DMS53 treated with DMSO at 0.1 percent for 48 hours (cell line): ENCODE results near the gene CEP83.
"Not testable (repeated sequence)": the region's sequence is repeated elsewhere in the genome, so short reads cannot be mapped to it uniquely, and the experiment has no call there.

ENCODE experiments used
- DNase-seq: peaks from one replicate; lab custom pipeline; 2025; ENCODE audit not compliant: unreplicated experiment; lab: John Stamatoyannopoulos, UW

CEP83 gene

GRCh38 chr12:94459728-94460615, at the start of gene CEP83:
Gene CEP83, minus strand, starts transcription at chr12:94459867. Its CDS starts 47,377 bp downstream, at chr12:94412490.
- peak; percentile 87 for DNase-seq

- no peak for DNase-seq
Measured at GRCh38 chr12:94509317-94509716, 49.6 kb upstream of the CEP83 start.

- DNase-seq = no peak
Measured at GRCh38 chr12:94507455-94507854, 47.8 kb upstream of the CEP83 start.

GRCh38 chr12:94504386-94504785, 44.7 kb upstream of the CEP83 start:
- DNase-seq = no peak

- no peak for DNase-seq
Measured at GRCh38 chr12:94503619-94504018, 44.0 kb upstream of the CEP83 start.

GRCh38 chr12:94500831-94501567, 41.3 kb upstream of the CEP83 start:
- no peak for DNase-seq

- DNase-seq = no peak
Measured at GRCh38 chr12:94498698-94499097, 39.0 kb upstream of the CEP83 start.

- no peak for DNase-seq
Measured at GRCh38 chr12:94498073-94498472, 38.4 kb upstream of the CEP83 start.

GRCh38 chr12:94495445-94496115, 35.9 kb upstream of the CEP83 start:
- DNase-seq = no peak

GRCh38 chr12:94491489-94491888, 31.8 kb upstream of the CEP83 start:
- no peak for DNase-seq

GRCh38 chr12:94488463-94488862, 28.8 kb upstream of the CEP83 start:
- DNase-seq = no peak

GRCh38 chr12:94481734-94482133, 22.1 kb upstream of the CEP83 start:
- DNase-seq = no peak

GRCh38 chr12:94469522-94469921, 9.9 kb upstream of the CEP83 start:
- no peak for DNase-seq

GRCh38 chr12:94460616-94460959, 921 bp upstream of the CEP83 start:
- DNase-seq = peak; percentile 28

GRCh38 chr12:94458877-94459727, 565 bp downstream of the CEP83 start:
- peak; percentile 74 for DNase-seq

- DNase-seq = no peak
Measured at GRCh38 chr12:94457311-94457710, 2.4 kb downstream of the CEP83 start.

GRCh38 chr12:94454318-94454717, 5.3 kb downstream of the CEP83 start:
- not testable (repeated sequence) for DNase-seq

GRCh38 chr12:94445662-94446061, 14.0 kb downstream of the CEP83 start:
- no peak for DNase-seq

GRCh38 chr12:94437303-94437702, 22.4 kb downstream of the CEP83 start:
- no peak for DNase-seq

GRCh38 chr12:94435511-94435927, 24.1 kb downstream of the CEP83 start:
- no peak for DNase-seq

GRCh38 chr12:94434171-94434570, 25.5 kb downstream of the CEP83 start:
- DNase-seq = no peak
